Stimulated activated CD8-positive, alpha-beta memory T cell treated with anti-CD3 and anti-CD28 coated beads, Interleukin-7, amount 100 ng/mL, for 24 hours (primary cell): ENCODE measurements around the gene CRYBG1.

ENCODE experiments used
- DNase-seq: peaks from one replicate; pipeline ENCODE4 v3.0.0-alpha.2; 2020; ENCODE audit warnings: low read depth

The CRYBG1 gene, protein sequence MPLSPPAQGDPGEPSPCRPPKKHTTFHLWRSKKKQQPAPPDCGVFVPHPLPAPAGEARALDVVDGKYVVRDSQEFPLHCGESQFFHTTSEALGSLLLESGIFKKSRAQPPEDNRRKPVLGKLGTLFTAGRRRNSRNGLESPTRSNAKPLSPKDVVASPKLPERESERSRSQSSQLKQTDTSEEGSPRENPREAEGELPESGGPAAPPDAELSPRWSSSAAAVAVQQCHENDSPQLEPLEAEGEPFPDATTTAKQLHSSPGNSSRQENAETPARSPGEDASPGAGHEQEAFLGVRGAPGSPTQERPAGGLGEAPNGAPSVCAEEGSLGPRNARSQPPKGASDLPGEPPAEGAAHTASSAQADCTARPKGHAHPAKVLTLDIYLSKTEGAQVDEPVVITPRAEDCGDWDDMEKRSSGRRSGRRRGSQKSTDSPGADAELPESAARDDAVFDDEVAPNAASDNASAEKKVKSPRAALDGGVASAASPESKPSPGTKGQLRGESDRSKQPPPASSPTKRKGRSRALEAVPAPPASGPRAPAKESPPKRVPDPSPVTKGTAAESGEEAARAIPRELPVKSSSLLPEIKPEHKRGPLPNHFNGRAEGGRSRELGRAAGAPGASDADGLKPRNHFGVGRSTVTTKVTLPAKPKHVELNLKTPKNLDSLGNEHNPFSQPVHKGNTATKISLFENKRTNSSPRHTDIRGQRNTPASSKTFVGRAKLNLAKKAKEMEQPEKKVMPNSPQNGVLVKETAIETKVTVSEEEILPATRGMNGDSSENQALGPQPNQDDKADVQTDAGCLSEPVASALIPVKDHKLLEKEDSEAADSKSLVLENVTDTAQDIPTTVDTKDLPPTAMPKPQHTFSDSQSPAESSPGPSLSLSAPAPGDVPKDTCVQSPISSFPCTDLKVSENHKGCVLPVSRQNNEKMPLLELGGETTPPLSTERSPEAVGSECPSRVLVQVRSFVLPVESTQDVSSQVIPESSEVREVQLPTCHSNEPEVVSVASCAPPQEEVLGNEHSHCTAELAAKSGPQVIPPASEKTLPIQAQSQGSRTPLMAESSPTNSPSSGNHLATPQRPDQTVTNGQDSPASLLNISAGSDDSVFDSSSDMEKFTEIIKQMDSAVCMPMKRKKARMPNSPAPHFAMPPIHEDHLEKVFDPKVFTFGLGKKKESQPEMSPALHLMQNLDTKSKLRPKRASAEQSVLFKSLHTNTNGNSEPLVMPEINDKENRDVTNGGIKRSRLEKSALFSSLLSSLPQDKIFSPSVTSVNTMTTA (N-terminal part only)

DNA sequence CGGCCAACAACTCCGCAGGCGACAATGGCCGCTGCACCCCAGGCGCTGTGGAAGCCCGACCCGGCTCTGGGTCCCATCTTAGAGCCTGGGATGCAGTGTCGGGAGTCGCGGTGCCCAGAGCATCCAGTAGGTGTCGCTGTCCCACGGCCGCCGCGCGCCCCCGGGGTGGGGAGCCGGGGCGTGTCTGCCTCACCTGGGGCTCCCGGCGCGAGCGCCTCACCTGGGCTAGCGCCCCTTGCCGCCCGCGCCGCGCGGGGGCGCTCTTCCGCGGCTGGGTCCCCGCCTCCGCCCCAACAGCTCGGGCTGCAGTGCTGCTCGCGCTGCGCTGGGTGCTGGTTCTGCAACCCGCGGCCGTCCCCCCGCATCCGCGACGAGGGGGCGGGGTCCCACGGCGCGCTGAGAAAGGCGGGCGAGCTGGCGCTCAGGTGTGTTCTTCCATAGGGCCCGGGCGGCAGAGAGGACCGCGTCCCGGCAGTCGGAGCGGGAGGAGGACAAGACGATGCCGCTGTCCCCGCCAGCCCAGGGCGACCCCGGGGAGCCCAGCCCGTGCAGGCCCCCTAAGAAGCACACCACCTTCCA is at the start of gene CRYBG1:
Gene CRYBG1 (plus strand): TSS at position 308 of the 579 bp plus-strand sequence. CDS start 192 bp downstream, at position 500.
- DNase-seq: no peak

DNA sequence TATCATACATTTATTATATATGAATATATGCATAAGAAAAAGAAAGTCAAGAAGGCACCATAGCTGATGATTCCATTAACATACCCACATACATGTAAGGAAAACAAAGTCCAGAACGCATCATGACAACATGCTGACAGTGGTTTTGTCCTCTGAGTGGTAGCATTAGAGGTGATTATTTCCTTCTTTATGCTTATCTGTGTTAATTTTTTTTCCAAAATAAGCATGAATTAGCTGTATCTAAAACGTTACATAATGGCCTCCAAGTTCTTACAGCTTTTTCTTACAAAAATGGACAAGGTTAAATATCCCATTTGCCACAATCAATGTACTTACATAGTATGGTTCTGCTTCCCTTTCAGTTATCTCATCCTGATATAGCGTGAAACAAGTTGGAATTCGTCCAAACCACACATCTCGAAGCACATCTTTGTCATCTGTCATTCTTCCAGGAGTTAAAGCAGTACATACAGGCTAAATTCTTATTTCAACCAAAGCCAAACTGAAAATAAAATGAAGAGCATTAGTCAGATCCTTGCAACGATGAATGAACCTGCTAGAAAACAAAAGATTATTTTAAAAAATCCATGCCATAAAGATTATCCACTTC is 44.6 kb upstream of the CRYBG1 start:
- no peak for DNase-seq

DNA sequence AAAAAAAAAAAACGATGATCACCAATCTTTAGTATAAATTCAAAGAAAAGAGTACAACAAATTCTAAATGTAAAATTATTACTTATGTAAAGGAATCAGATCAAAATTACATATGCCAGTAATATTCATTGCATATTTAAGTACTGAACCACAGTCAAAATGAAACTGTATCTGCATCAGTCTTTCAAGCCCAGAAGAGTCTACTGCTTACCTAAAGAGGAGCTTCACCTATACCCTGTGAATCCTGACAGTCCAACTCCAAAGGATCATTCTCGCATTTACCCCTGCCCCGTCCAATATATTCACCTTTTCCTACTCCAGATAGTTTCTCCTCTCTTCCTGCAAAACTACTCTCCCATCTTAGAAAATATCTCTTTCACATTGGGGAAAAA is 44.1 kb upstream of the CRYBG1 start:
- DNase-seq: no peak

DNA sequence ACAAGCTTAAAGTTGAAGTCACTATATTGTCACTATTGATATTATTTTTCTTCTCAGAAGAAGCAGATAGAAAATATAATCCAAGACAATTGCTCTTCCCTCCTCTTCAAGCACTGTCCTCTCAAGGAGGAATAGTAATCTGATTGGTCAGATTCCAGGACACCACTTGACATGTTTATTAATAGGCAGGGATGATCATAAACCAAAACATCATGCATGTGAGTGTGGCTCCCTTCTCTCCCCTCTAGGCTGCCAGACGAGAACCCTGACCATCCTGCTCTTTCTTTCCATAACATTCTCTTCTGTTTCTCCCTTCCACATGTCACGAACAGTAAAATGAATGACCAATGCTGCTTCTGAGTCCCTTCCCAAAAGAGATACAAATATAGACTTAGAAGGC is 42.5 kb upstream of the CRYBG1 start:
- DNase-seq: no peak

DNA sequence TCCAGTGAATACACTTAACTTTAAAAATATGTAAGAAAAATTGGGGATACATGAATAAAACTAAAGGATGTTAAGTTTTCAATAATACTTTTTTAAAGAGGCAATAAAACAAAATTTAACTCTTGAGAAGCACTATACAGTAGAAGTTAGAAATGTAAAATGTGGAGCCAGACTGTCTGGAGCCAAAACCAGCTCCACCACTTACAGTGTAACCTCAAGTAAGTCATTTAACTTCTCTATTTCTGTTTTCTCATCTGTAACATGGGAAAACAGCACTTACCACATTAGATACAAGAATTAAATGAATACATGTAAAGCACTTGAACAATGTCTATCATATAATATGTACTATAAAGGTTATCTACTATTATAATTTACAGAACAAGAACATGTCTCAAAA is 41.7 kb upstream of the CRYBG1 start:
- DNase-seq: no peak

DNA sequence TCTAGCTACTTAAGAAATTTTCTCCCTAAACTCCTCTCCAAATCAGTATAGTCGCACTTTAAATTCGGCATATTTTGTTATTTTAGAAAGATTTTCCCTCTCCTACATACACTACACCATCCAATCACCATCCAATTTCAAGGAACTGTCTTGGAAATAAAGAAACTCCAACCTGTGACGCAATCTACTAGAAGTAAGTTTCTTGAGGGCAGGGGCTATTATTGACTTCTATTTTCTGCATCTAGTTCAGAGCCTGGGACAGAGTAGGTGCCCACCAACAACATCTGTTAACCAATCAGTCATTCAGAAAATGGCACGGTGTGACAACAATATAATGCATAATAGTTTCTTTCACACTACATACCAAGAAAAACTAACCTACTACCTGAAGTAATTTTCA is 38.6 kb upstream of the CRYBG1 start:
- no peak for DNase-seq

DNA sequence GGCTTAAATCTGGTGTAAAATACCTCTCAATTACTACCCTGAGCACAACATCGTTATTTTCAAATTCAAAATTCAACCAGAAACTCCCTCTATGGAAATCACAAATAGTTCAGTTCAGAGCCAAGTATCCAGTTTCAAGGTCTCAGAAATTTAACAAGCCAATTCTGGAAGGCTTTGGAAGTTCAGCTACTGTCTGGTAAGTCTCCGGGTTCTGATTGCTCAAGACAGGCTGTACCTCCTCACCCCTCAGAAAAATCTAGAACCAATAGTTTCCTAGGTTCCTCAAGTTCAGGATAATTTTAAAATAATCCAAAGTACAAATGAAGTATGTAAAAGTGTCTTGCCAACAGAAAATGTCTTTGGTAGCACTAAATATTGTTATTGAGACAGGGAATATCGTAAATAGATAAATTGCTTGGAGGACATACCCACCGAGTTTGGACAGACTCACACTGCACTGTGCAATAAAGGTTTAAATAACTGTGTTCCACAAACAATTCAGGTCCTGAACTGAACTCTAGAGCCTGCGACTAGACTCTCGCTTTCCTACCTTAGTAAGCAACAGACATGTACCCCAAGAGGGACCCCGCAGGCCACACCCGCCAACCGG is 35.7 kb upstream of the CRYBG1 start:
- DNase-seq: no peak

DNA sequence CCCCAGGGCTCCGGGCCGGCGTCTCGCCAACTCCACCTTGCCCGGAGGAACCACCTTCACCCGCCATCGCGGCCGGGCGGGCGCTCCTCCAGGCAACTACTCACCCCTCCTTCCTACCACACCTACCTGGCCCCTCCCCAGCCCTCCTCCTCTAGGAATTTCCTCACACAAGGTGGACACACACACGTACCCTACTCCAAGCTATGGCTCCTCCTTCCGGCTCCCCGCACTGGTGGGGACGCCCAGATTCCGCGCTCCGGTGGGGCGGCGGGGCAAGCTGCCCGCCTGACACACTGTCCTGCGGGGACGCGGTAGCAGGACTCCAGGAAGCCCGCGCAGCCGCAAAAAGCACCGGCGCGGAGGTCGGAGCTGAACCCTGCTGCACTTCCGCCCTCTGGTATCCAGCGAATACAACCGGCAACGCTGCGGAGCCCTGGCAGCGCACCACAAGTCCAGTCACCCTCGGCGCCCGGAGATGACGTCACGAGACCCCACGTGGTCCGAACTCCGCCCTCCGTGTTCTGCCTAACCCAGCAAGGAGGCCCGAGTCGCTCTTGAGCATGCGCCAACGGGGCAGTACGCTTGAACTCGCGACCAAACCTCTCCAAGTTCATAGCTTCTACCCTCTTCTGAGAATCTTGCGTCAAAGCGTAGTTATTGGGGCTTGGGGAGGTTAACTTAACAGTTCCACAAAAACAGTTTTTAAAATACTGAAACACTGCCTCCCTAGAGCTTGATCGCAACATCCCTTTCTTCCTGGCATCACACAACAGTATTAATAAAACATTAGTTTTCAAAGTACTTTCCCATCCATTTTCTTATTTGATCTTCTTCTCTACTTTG is 35.0 kb upstream of the CRYBG1 start, which contains the start of gene ATG5:
Gene ATG5 (minus strand): TSS at position 425 of the 843 bp plus-strand sequence. CDS start 9,552 bp downstream, outside the sequence.
- DNase-seq: peak; percentile 100

DNA sequence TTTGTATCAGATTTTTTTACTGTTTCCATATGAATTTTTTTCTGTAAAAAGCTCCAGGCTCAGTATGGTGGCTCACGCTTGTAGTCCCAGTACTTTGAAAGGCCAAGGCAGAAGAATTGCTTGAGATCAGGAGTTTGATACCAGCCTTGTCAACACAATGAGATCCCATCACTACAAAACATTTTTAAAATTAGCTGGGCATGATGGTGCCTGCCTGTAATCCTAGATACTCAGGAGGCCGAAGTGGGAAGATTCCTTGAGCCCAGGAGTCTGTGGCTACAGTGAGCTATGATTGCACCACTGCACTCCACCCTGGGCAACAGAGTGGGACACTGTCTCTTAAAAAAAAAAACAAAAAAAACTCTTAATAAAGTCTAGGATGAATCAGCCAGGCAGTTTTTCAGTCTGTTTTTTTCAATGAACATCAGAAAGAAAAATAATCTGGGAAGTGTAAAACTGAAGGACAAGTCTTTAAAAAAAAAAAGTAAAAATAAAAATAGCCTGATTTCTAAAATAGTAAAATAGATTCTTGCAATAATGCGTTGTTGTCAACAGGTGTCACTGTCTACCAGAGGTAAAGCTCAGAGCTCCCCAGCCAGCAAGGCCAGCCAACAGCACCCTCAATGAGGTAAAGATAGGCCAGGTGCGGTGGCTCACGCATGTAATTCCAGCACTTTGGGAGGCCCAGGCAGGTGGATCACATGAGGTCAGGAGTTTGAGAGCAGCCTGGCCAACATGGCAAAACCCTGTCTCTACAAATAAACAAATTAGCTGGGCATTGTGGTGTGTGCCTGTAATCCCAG is 25.7 kb upstream of the CRYBG1 start:
- DNase-seq: no peak

DNA sequence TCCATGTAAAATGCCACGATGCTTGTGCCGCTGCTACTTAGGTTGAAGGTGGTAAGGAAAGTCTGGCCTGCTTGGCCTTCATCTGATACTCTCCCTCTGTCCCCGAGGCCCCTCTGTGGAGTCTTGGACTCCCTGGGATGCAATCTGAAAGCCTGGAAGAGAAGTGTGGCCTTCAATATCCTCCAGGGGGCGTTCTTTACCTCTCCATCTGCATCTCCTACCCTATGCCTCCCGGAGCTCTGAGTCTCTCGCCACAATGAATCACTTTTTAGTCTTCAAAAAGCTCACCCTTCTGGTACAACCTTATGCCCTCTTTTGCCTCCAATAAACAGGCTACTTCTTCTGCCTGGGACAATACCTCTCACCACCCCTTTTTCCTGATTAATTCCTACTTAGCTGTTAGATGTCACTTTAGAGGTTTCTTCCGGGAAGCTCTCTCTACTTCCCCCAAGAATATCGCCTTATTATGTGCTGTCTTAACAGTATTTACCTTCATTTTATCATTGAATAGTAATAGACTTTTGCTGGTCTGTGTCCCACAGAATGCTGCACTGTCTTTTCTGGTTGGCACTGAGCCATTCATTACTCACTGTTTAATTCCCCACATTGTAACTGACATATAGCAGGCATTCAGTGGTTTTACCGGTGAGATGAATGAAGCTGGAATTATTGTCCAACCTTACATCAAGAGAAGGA is 21.0 kb upstream of the CRYBG1 start:
- DNase-seq: no peak

DNA sequence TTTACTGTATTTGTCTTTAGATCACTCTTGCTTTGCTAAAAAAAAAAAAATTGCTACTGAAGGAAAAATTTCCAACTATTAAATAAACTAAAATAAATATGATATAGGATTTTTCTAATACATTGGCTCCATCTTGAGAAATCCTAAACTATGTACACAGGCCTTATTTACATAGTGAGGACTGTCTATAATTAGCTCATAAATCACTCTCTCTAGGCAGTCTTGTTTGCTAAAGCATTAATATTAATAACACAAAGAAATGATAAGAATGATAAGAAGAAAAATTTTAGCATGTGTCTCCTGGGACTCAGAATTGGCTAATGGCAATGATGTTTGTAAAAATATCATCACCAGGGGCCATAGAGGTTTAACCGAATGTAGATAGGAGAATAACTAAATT is 13.3 kb upstream of the CRYBG1 start:
- DNase-seq: no peak

DNA sequence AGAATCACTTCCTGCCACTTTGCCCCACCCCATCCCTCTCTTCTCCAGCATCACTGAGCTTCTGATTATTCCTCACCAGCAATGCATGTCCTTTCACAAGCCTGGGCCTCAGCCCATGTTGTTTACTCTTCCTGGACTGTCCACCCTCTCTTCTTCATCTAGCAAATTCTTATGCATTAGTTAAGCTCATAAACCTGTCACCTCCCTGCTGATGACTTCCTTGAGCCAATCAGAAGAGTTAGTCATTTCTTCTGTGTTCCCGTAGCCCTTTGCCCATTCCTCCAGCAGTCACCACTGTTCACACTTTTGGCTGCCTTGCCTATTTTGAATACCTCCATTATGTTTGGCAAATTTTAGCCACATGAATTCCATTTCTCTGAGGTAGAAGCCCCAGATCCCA is 4.1 kb upstream of the CRYBG1 start:
- DNase-seq: no peak

DNA sequence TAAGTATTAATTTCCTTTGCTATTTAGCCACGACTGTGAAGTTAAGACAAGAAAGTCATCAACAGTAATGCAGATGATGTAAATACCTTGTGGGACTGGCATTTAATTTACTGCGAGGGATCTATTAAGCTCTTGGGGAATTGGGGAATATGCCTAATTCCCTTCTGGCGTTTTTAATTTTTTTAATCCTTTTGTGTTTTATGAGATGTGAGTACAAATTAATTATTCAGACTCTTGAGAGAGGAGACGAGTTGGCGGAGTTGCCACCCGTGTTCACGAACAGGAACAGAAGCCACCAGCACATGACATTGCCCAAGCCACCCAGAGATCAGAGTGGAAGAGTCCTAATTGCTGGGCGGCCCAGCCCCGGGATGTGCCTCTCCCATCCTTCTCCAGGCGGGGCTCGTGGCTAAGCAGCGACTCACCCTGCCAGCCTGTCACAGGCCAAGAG is 533 bp upstream of the CRYBG1 start:
- DNase-seq: no peak

DNA sequence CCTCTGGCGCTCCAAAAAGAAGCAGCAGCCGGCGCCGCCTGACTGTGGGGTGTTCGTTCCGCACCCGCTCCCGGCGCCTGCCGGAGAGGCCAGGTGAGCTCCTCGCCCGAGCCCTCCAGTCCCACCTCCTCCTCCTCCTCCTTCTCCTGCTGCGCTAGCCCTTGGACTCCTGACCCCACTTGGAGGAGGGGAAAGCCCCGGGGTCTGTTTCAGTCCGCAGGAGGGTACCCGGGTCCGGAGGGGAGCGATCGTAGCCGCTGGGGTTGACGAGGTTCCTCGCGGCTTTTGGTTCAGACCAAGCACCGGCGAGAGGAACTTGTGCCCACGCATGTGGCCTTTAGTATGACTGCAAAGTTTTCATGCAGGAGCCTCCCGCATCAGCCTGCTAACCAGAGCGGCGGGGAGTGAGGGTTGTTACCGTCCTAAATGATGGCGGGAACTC is 493 bp downstream of the CRYBG1 start:
- no peak for DNase-seq

DNA sequence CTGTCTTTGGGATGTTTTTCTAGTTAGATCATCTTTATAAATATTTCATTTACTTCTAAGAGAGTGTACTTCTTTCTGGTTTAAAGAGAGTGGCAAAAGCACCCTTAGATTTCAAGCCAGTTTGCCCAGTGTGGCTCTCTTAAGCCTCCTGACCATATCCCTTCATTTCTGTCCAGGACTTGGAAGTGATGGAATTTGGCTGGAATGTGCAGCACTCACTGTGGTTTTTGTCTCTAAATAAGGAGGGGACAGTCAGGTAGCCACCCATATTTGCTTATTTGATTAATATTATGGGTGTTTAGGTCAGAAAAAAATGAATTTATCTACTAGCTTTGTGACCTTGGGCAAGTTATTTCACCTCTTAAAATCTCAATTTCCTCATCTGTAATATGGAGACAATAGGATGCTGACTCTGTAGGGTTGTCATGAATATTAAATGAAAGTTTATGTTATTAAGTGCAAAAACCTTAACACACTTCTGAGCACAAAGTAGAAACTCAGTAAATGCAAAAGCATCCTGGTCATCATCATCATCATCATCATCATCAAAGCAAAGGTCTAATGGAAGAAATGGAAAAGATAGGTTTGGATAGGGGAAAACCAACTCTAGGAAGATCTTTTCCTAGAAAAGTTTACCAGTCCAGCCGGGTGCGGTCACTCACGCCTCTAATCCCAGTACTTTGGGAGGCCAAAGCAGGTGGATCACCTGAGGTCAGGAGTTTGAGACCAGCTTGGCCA is 3.1 kb downstream of the CRYBG1 start:
- DNase-seq: no peak

DNA sequence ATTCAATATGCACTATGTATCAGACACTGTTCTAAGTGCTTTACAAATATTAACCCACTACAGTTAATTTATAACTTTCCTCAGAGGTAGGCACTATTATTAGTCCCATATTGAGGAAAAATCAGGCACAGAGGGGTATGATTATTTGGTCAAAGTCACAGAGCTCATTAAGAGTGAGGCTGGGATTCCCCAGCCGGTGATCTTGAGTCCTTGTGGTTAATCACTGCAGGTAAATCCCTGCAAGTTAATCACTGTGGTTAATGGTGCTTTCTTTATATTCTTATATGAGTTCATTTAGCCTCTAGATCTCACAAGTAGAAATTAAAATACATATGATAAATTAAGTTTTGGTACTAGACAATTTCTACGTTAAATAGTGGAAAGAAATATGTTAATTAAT is 9.2 kb downstream of the CRYBG1 start:
- no peak for DNase-seq

DNA sequence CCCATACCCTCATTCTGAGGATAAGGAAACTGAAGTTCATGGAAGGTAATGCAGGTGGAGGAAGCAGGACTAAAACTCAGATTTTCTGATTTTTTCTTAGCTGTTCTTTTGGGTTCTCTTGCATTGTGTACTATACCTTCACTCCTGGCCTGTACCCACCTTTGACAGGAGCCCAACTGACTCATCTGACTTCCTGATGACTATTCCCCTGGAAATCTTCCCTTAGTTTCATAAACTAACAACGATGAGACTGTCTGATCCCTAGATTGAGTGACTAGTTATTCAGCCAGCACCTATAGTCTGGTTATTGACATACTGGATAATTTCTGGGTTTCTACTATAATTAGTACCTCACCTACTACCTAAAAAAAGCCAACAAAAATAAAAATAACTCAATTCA is 10.1 kb downstream of the CRYBG1 start:
- no peak for DNase-seq
